Muscle of back (tissue), 11 donors: ENCODE measurements around the gene ABHD12. TPM values are rescaled to one million over a fixed set of nuclear protein-coding genes. Genes with fewer than 3 reads are reported as not detected.

Experiments used
- DNase-seq, 3 donors: peaks; one replicate each; pipeline versions ENCODE4 v3.0.0 to v3.0.0-alpha.2; 2013
- polyA plus RNA-seq, 10 donors: library from polyadenylated mRNA; unstranded; fragments of 120-200 nt; gene quantifications; one replicate each; pipeline ENCODE4 v1.2.1, GENCODE V29; 2013; ENCODE audit not compliant: insufficient read length in 10 of 10

ABHD12 gene
- polyA plus RNA-seq, 10 donors, result 13.7 to 22.4 (median 17.6) TPM

GRCh38 chr20:25258828-25259227 is 131.8 kb downstream of the ABHD12 start:
- no peak for DNase-seq

- DNase-seq, result no peak
These were observed 132.2 kb downstream of the ABHD12 start for GRCh38 chr20:25258476-25258805.

GRCh38 chr20:25257756-25258475 is 132.7 kb downstream of the ABHD12 start:
- no peak for DNase-seq

- no peak for DNase-seq
These were observed 133.5 kb downstream of the ABHD12 start for GRCh38 chr20:25257130-25257529.

GRCh38 chr20:25256226-25256859 is 134.3 kb downstream of the ABHD12 start:
- no peak for DNase-seq

- no peak for DNase-seq
These were observed 135.5 kb downstream of the ABHD12 start for GRCh38 chr20:25254986-25255680.

GRCh38 chr20:25254571-25254970 is 136.1 kb downstream of the ABHD12 start:
- no peak for DNase-seq

GRCh38 chr20:25253606-25254275 is 136.9 kb downstream of the ABHD12 start:
- no peak for DNase-seq

- DNase-seq, result no peak
These were observed 137.8 kb downstream of the ABHD12 start for GRCh38 chr20:25252686-25253421.

- DNase-seq, result no peak
These were observed 138.4 kb downstream of the ABHD12 start for GRCh38 chr20:25252230-25252651.

GRCh38 chr20:25251558-25251957 is 139.1 kb downstream of the ABHD12 start:
- DNase-seq, result no peak

- no peak for DNase-seq
These were observed 139.6 kb downstream of the ABHD12 start for GRCh38 chr20:25251019-25251418.

GRCh38 chr20:25250508-25250907 is 140.1 kb downstream of the ABHD12 start:
- no peak for DNase-seq

Other genes with a start within 250 kb of the ABHD12 start
- 10 to 100 TPM; 26.3 to 42.5 (median 33.8) TPM for gene ENTPD6, start 195.1 kb downstream of the ABHD12 start, polyA plus RNA-seq
- gene PYGB, start 142.8 kb downstream of the ABHD12 start, polyA plus RNA-seq, result 10 to 100 TPM; 20.2 to 27.8 (median 23.7) TPM
- gene GINS1, start 16.8 kb upstream of the ABHD12 start, polyA plus RNA-seq, result 10 to 100 TPM in 1 of 10 donors, 1 to 10 TPM in 9; 4.9 to 13.5 (median 7.5) TPM
- gene NINL, start 194.7 kb upstream of the ABHD12 start, polyA plus RNA-seq, result 10 to 100 TPM in 9 of 10 donors, 1 to 10 TPM in 1; 8.8 to 26.9 (median 15.8) TPM
- 1 to 10 TPM; 3.2 to 5.2 (median 3.9) TPM for gene NANP, start 233.2 kb upstream of the ABHD12 start, polyA plus RNA-seq